Fibroblast of pulmonary artery (primary cell): Measurements from ENCODE around the gene AKR7A3.

ENCODE experiments used
- DNase-seq: peaks from one replicate; pipeline ENCODE4 v3.0.0-alpha.2; 2010; ENCODE audit warnings: low read depth
- H3K4me3 ChIP-seq: replicated peaks from 2 replicates; pipeline ENCODE4 v1.5.1; 2011; ENCODE audit warnings: low read depth, mild to moderate bottlenecking, control low read depth, low read length, moderate library complexity
- TF ChIP-seq, protein P1 (sequence below): IDR thresholded peaks from 2 replicates; pipeline ENCODE4 v1.5.1; 2011; ENCODE audit warnings: mild to moderate bottlenecking, control low read depth, low read length, inconsistent platforms; ENCODE audit errors: missing control alignments

AKR7A3 gene

DNA sequence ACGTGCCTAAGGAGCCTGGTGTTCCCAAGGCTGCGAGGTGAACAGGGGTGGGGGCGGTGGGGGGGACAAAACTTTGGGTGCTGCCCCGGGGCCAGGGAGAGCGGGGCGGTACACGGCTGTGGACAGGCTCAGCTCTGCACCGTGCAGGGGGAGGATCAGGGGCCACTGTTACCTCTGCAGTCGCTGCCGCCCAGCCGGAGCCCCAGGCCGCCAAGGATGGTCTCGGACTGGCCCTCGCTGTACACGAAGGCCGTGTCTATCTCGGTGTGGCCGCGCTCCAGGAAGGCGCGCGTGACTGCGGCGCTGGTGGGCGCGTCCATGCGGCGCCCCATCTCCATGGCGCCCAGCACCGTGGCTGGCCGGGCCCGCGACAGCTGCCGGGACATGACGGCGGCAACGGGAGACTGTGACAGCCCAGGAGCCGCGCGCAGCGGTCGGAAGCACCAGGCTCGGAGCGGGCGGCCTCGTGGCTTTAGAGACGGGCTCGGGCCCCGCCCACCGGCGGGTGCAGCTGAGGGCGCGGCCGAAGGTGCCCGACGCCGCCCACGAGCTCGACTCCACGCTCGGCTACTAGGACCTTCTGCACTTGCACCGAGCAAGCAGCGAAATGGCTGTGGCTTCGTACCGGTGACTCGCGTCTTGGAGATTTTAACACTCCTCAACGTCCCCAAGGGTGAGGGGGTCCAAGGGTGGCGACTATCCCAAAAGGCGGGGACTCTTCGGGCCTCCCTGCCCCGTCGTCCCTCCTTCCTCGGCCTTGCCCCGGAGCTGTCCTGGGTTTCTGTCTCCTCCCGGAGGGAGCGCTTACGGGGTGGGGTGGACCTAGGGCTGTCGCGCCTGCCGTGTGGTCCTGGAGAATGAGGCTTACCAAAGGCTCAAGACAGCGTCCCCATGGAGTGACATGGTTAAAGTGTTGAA, at the start of gene AKR7A3:
Gene AKR7A3, minus strand, starts transcription at position 447 of the 918 bp plus-strand sequence. Its CDS starts 61 bp downstream, at position 386.
- peak within 1 kb of the TSS; percentile 46 for H3K4me3 ChIP-seq
- peak; percentile 16 for DNase-seq

DNA sequence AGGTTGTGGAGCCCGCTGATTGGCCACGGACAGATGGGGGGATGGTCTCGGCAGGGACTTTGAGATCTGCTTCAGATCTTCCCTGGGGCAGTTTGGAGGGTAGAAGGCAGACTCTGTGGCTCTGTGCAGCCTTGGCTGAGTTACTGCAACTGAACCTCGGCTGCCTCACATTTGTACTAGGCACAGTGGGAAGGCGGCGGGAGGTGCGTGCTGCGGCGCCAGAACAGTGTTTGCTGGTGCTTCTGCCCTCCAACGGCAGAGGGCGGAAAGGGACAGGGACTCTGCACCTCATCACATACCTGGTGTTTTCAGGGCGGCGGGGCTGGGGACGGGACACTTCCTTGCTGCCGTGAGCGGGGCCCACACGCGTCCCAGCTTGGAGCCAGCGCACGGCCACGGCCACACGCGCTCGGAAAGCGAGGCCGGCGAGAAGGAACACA, 49.8 kb upstream of the AKR7A3 start:
- H3K4me3 ChIP-seq: no peak overlapping the region
- TF ChIP-seq, protein P1, sequence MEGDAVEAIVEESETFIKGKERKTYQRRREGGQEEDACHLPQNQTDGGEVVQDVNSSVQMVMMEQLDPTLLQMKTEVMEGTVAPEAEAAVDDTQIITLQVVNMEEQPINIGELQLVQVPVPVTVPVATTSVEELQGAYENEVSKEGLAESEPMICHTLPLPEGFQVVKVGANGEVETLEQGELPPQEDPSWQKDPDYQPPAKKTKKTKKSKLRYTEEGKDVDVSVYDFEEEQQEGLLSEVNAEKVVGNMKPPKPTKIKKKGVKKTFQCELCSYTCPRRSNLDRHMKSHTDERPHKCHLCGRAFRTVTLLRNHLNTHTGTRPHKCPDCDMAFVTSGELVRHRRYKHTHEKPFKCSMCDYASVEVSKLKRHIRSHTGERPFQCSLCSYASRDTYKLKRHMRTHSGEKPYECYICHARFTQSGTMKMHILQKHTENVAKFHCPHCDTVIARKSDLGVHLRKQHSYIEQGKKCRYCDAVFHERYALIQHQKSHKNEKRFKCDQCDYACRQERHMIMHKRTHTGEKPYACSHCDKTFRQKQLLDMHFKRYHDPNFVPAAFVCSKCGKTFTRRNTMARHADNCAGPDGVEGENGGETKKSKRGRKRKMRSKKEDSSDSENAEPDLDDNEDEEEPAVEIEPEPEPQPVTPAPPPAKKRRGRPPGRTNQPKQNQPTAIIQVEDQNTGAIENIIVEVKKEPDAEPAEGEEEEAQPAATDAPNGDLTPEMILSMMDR: no peak
- no peak for DNase-seq

DNA sequence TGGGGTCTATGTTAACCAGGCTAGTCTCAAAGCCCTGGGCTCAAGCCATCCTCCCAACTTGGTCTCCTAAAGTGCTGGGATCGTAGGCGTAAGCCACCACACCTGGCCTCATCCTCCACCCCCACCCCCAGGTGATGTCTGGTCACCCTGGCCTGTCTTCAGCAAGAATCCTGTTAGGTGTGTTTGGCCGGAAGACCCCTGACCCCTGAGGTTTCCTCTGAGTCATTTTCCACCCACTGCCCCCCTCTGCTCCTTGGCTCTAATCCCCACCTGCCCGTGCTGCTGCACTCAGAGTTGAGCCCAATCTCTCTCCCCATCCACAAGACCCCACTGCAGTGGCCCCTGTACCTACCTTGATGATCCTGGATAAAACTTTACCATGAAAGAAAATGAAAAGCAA, 48.7 kb upstream of the AKR7A3 start:
- no peak overlapping the region for H3K4me3 ChIP-seq
- TF ChIP-seq, protein P1: no peak
- no peak for DNase-seq

DNA sequence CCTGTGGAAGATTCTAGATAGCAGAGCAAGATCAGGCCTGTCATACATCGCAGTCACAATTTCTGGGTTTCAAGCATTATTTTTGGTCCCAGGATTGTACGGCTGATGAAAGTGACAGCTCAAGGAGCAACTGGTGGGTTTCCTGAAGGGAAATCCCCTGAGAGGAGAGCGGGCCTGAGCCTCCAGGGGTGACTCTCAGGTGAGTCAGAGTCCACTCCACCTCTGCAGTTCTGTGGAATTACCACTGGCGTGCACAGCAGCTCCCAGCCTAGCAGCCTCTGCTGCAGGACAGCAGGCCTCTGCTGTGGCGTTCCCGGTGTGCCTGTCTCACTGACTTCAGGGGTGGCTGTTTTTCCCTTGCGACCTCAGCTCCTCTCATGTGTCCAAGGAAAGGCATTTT, 48.0 kb upstream of the AKR7A3 start:
- TF ChIP-seq, protein P1: no peak
- DNase-seq: no peak
- no peak overlapping the region for H3K4me3 ChIP-seq

DNA sequence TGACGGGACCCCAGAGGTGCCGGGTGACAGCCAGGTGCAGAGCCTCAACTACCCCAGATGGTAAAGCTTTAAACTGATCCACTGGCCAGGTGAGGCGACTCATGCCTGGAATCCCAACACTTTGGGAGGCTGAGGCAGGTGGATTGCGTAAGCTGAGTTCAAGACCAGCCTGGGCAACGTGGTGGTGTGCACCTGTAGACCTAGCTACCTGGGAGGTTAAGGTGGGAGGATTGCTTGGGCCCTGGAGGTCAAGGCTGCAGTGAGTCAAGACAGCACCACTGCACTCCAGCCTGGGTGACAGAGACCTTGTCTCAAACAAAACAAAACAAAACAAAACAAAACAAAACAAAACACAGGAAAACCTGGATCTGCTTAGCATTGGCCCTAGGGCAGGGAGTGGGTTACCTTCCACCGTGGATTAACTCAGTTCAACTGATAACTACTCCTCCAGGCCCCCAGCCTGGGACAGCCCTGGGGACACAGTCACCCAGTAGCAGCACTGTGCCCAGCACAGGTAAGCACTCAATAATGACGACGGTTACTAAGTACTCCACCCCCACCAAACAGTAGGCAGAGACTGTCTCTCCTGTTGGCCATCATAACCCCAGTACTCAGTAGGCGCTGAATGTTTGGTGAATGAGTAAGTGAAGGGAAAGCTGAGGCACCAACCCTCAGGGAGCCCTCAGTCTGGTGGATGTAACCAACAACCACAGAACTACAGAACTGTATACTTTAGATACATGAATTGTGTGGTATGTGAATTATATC, 45.2 kb upstream of the AKR7A3 start:
- DNase-seq: no peak
- TF ChIP-seq, protein P1: no peak
- H3K4me3 ChIP-seq: no peak overlapping the region

DNA sequence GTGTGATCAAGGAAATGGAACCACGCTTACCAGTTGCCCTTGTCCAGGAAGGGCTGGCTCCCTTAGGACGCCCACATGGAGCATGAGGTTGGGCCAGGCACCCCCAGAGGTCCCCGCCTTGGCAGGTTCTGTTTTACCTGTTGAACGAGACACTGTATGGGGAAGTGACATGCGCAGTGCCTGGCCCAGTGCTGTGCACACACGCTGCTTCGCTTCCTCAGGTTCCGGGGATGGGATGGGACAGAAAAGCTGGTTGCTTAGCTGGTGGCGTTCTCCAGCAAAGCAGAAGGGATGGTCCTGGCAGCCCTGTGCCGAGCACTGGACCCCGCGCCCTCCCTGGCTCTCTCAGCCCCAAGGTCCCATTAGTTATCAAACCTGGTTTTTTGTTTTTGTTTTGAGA, 44.3 kb upstream of the AKR7A3 start:
- H3K4me3 ChIP-seq: no peak overlapping the region
- DNase-seq: no peak
- TF ChIP-seq, protein P1: no peak

DNA sequence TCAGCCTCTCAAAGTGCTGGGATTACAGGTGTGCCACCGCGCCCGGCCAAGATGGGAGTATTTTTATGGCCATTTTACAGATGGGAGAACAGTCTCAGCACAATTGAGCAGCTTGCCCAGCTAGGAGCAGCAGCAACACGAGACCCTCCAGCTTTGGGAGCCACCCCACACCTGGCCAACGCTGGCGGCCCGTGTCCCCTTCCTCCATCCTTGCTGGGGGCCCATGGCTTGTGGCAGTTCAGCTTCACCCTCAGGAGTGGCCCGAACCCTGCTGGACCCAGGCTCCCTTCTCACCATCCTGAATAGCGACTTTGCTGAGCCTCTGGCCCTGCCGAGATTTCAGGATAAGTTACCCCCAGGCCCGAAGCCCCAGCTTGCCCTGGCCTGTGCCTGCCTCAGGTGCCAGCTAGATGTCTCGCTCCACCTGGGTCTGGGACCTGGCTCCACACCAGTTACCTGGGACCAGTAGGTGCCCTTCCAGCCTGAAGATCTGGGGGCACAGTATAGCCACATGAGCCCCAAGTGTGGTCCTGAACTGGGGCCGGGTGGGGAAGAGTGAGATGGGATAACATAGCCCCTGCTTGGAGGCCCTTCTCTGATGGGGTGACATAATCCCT, 42.8 kb upstream of the AKR7A3 start:
- DNase-seq: no peak
- no peak overlapping the region for H3K4me3 ChIP-seq
- TF ChIP-seq, protein P1: no peak
